Gastroesophageal sphincter (tissue), 3 donors: Measurements from ENCODE around the gene ZMYND19.

Experiments used
- CTCF ChIP-seq, 4 experiments: fragments of 200-600 bp in 2 of 4; fragments of 450-650 bp in 2 of 4; sonication (generic) in 1 of 4; IDR thresholded peaks; one replicate each; pipeline ENCODE4 v1.5.1; 2017 to 2019; ENCODE audit warnings: antibody characterized with exemption in 4 of 4, mild to moderate bottlenecking in 2 of 4, moderate library complexity in 2 of 4
- EP300 ChIP-seq: sonication (generic); formaldehyde crosslinking; IDR thresholded peaks from one replicate; pipeline ENCODE4 v1.6.1; 2017; ENCODE audit warnings: antibody characterized with exemption, mild to moderate bottlenecking
- POLR2A ChIP-seq, 2 donors: fragments of 450-650 bp; IDR thresholded peaks; one replicate each; pipeline ENCODE4 v1.6.1; 2017; ENCODE audit warnings: antibody characterized with exemption in 2 of 2, mild to moderate bottlenecking in 2 of 2, moderate library complexity in 1 of 2
- POLR2AphosphoS5 ChIP-seq: sonication (generic); formaldehyde crosslinking; IDR thresholded peaks from one replicate; pipeline ENCODE4 v1.6.1; 2017; ENCODE audit warnings: antibody characterized with exemption

GRCh38 chr9:137588891-137589290 is 1.4 kb downstream of the ZMYND19 start:
- TF ChIP-seq CTCF (IDR thresholded peaks at IDR 0.05) (no peak), EP300 (no peak), POLR2AphosphoS5 (no peak), POLR2A (IDR thresholded peaks at IDR 0.05) (no peak)
